Vagina (tissue), 2 donors: ENCODE data around the gene RHCE.

ENCODE experiments used
- POLR2A ChIP-seq, 2 donors: fragments of 450-650 bp; IDR thresholded peaks; one replicate each; pipeline ENCODE4 v1.6.1; 2017; ENCODE audit warnings: antibody characterized with exemption in 2 of 2, mild to moderate bottlenecking in 2 of 2, moderate library complexity in 2 of 2
- TF ChIP-seq, protein P1 (sequence below), 3 experiments: fragments of 450-650 bp in 2 of 3; fragments of 200-600 bp in 1 of 3; sonication (generic) in 1 of 3; IDR thresholded peaks; one replicate each; pipeline ENCODE4 v1.5.1; 2017 to 2019; ENCODE audit warnings: antibody characterized with exemption in 3 of 3, mild to moderate bottlenecking in 2 of 3, moderate library complexity in 2 of 3

DNA sequence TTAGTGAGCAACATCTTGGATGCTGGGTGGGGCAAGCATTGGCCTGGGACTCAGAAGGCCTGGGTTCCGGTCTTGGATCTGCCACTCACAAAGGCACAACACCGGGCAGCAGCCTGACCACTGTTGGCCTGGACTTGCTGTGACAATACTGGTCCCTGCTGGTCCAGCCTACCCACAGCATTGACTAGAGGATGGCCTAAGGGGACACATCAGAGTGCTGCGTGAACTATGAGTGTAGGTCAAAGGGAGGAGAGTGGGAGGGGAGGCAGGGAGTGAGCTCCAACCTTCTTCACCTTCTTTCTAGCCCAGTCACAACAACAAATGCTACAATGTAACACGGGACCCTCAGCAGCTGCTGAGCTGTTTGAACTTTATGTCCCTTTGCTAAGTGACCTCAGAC is 51.4 kb downstream of the RHCE start:
- TF ChIP-seq POLR2A (IDR thresholded peaks at IDR 0.05), result no peak
- TF ChIP-seq, protein P1, sequence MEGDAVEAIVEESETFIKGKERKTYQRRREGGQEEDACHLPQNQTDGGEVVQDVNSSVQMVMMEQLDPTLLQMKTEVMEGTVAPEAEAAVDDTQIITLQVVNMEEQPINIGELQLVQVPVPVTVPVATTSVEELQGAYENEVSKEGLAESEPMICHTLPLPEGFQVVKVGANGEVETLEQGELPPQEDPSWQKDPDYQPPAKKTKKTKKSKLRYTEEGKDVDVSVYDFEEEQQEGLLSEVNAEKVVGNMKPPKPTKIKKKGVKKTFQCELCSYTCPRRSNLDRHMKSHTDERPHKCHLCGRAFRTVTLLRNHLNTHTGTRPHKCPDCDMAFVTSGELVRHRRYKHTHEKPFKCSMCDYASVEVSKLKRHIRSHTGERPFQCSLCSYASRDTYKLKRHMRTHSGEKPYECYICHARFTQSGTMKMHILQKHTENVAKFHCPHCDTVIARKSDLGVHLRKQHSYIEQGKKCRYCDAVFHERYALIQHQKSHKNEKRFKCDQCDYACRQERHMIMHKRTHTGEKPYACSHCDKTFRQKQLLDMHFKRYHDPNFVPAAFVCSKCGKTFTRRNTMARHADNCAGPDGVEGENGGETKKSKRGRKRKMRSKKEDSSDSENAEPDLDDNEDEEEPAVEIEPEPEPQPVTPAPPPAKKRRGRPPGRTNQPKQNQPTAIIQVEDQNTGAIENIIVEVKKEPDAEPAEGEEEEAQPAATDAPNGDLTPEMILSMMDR (IDR thresholded peaks at IDR 0.05), result no peak
